Measurements from ENCODE around the gene CACTIN.

Gene CACTIN

GRCh38 chr19:3661284-3662238 lies 35.0 kb upstream of the CACTIN start:
- no peak for TF ChIP-seq TEAD4 (IDR thresholded peaks at IDR 0.05)
- no peak for TF ChIP-seq EP300 (IDR thresholded peaks at IDR 0.05; ENCODE audit: borderline replicate concordance)
- TF ChIP-seq NFIC (IDR thresholded peaks at IDR 0.05) = no peak
- no peak for TF ChIP-seq RAD21 (IDR thresholded peaks at IDR 0.05; ENCODE audit: low read depth)
- no peak for TF ChIP-seq EGR1 (IDR thresholded peaks at IDR 0.05)
- no peak for TF ChIP-seq CEBPB (IDR thresholded peaks at IDR 0.05)
- TF ChIP-seq ZBTB7A (IDR thresholded peaks at IDR 0.05; ENCODE audit: low read depth) = no peak
- TF ChIP-seq MAX (IDR thresholded peaks at IDR 0.05) = no peak
- TF ChIP-seq, protein P1, sequence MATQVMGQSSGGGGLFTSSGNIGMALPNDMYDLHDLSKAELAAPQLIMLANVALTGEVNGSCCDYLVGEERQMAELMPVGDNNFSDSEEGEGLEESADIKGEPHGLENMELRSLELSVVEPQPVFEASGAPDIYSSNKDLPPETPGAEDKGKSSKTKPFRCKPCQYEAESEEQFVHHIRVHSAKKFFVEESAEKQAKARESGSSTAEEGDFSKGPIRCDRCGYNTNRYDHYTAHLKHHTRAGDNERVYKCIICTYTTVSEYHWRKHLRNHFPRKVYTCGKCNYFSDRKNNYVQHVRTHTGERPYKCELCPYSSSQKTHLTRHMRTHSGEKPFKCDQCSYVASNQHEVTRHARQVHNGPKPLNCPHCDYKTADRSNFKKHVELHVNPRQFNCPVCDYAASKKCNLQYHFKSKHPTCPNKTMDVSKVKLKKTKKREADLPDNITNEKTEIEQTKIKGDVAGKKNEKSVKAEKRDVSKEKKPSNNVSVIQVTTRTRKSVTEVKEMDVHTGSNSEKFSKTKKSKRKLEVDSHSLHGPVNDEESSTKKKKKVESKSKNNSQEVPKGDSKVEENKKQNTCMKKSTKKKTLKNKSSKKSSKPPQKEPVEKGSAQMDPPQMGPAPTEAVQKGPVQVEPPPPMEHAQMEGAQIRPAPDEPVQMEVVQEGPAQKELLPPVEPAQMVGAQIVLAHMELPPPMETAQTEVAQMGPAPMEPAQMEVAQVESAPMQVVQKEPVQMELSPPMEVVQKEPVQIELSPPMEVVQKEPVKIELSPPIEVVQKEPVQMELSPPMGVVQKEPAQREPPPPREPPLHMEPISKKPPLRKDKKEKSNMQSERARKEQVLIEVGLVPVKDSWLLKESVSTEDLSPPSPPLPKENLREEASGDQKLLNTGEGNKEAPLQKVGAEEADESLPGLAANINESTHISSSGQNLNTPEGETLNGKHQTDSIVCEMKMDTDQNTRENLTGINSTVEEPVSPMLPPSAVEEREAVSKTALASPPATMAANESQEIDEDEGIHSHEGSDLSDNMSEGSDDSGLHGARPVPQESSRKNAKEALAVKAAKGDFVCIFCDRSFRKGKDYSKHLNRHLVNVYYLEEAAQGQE (IDR thresholded peaks at IDR 0.05; ENCODE audit: low read depth) = no peak
- TF ChIP-seq CREB1 (IDR thresholded peaks at IDR 0.05; ENCODE audit: low read depth) = no peak
- TF ChIP-seq, protein P2, sequence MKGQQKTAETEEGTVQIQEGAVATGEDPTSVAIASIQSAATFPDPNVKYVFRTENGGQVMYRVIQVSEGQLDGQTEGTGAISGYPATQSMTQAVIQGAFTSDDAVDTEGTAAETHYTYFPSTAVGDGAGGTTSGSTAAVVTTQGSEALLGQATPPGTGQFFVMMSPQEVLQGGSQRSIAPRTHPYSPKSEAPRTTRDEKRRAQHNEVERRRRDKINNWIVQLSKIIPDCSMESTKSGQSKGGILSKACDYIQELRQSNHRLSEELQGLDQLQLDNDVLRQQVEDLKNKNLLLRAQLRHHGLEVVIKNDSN (IDR thresholded peaks at IDR 0.05) = no peak
- TF ChIP-seq TCF12 (IDR thresholded peaks at IDR 0.05; ENCODE audit: low read depth) = no peak

GRCh38 chr19:3660493-3661219 lies 34.1 kb upstream of the CACTIN start:
- TF ChIP-seq TCF12 (IDR thresholded peaks at IDR 0.05; ENCODE audit: low read depth) (no peak), EGR1 (IDR thresholded peaks at IDR 0.05) (no peak), NFIC (IDR thresholded peaks at IDR 0.05) (no peak), CEBPB (IDR thresholded peaks at IDR 0.05) (no peak), YY1 (IDR thresholded peaks at IDR 0.05; ENCODE audit: low read depth) (no peak), CREB1 (IDR thresholded peaks at IDR 0.05; ENCODE audit: low read depth) (no peak), FOXM1 (IDR thresholded peaks at IDR 0.05; ENCODE audit: borderline replicate concordance, low read depth) (no peak), TAF1 (IDR thresholded peaks at IDR 0.05; ENCODE audit: low read depth) (no peak), TEAD4 (IDR thresholded peaks at IDR 0.05) (no peak), MAX (IDR thresholded peaks at IDR 0.05) (no peak), ZBTB7A (IDR thresholded peaks at IDR 0.05; ENCODE audit: low read depth) (no peak), EP300 (IDR thresholded peaks at IDR 0.05; ENCODE audit: borderline replicate concordance) (no peak), RAD21 (IDR thresholded peaks at IDR 0.05; ENCODE audit: low read depth) (no peak)
- TF ChIP-seq, protein P1 (IDR thresholded peaks at IDR 0.05; ENCODE audit: low read depth) = no peak
- TF ChIP-seq, protein P2 (IDR thresholded peaks at IDR 0.05) = no peak

- no peak for TF ChIP-seq TEAD4 (IDR thresholded peaks at IDR 0.05)
- TF ChIP-seq CEBPB (IDR thresholded peaks at IDR 0.05) = no peak
- TF ChIP-seq TCF12 (IDR thresholded peaks at IDR 0.05; ENCODE audit: low read depth) = no peak
- no peak for TF ChIP-seq NFIC (IDR thresholded peaks at IDR 0.05)
- no peak for TF ChIP-seq ZBTB7A (IDR thresholded peaks at IDR 0.05; ENCODE audit: low read depth)
- TF ChIP-seq TAF1 (IDR thresholded peaks at IDR 0.05; ENCODE audit: low read depth) = no peak
- no peak for TF ChIP-seq CREB1 (IDR thresholded peaks at IDR 0.05; ENCODE audit: low read depth)
- no peak for TF ChIP-seq YY1 (IDR thresholded peaks at IDR 0.05; ENCODE audit: low read depth)
- no peak for TF ChIP-seq EGR1 (IDR thresholded peaks at IDR 0.05)
- TF ChIP-seq, protein P2 (IDR thresholded peaks at IDR 0.05) = no peak
Observed at GRCh38 chr19:3659746-3660112, 33.1 kb upstream of the CACTIN start.

- TF ChIP-seq, protein P1 (IDR thresholded peaks at IDR 0.05; ENCODE audit: low read depth) = no peak
- TF ChIP-seq MAX (IDR thresholded peaks at IDR 0.05) (no peak), EP300 (IDR thresholded peaks at IDR 0.05; ENCODE audit: borderline replicate concordance) (no peak), RAD21 (IDR thresholded peaks at IDR 0.05; ENCODE audit: low read depth) (no peak), TAF1 (IDR thresholded peaks at IDR 0.05; ENCODE audit: low read depth) (no peak), NFIC (IDR thresholded peaks at IDR 0.05) (no peak), EGR1 (IDR thresholded peaks at IDR 0.05) (no peak), ZBTB7A (IDR thresholded peaks at IDR 0.05; ENCODE audit: low read depth) (no peak)
- TF ChIP-seq, protein P2 (IDR thresholded peaks at IDR 0.05) = no peak
Observed at GRCh38 chr19:3658870-3659745, 32.5 kb upstream of the CACTIN start.

All from Ishikawa (cell line).